ENCODE results near the gene SLC29A3. TPM values are rescaled to one million over a fixed set of nuclear protein-coding genes. Genes with fewer than 3 reads are reported as not detected.

SLC29A3 gene
- total and polyA plus RNA-seq, 2 donors (not counting 1 experiment from before 2014, with no cell fraction given): 0.90 to 2.3 TPM

- Histone ChIP-seq H3K9ac (ENCODE audit: insufficient read depth, low read length) (no peak overlapping the region), H2AFZ (ENCODE audit: low read length) (no peak overlapping the region), H3K9me3 (ENCODE audit: control insufficient read depth, insufficient read depth, low read depth, low read length) (no peaks in the 10 kb centered on the region), H3K79me2 (ENCODE audit: control insufficient read depth, insufficient read depth, low read length) (no peaks in the 10 kb centered on the region), H3K27me3 (ENCODE audit: control insufficient read depth, insufficient read depth, low read length) (no peaks in the 10 kb centered on the region), H3K36me3 (ENCODE audit: control insufficient read depth, insufficient read depth, low read length) (no peaks in the 10 kb centered on the region), H4K20me1 (ENCODE audit: control insufficient read depth, extremely low read depth, insufficient read depth, low read length) (no peaks in the 10 kb centered on the region), H3K4me3 (replicated peaks in 1 of 4; ENCODE audit: control extremely low read depth in 1 of 4, insufficient read depth in 1 of 4, low read depth in 3 of 4, low read length in 4 of 4) (no peak overlapping the region), H3K4me2 (ENCODE audit: extremely low read depth, insufficient read depth, low read length) (no peak overlapping the region), H3K27ac (ENCODE audit: insufficient read depth, low read length) (no peak overlapping the region), H3K4me1 (ENCODE audit: control insufficient read depth, extremely low read depth, insufficient read depth, low read length) (no peaks in the 10 kb centered on the region)
- DNase-seq (ENCODE audit: low read depth in 2 of 2): no peak
- TF ChIP-seq EZH2 (IDR thresholded peaks at IDR 0.05; ENCODE audit: low read length, missing control alignments) (no peak), CTCF (conservative IDR thresholded peaks at IDR 0.05 in 1 of 2, IDR thresholded peaks at IDR 0.05 in 1 of 2; ENCODE audit: low read depth in 1 of 2, low read length in 2 of 2) (no peak)
Observed at GRCh38 chr10:71289421-71290130, 29.5 kb upstream of the SLC29A3 start.

- Histone ChIP-seq H4K20me1 (ENCODE audit: control insufficient read depth, extremely low read depth, insufficient read depth, low read length) (no peaks in the 10 kb centered on the region), H2AFZ (ENCODE audit: low read length) (no peak overlapping the region), H3K4me3 (replicated peaks in 1 of 4; ENCODE audit: control extremely low read depth in 1 of 4, insufficient read depth in 1 of 4, low read depth in 3 of 4, low read length in 4 of 4) (no peak overlapping the region), H3K9ac (ENCODE audit: insufficient read depth, low read length) (no peak overlapping the region), H3K36me3 (ENCODE audit: control insufficient read depth, insufficient read depth, low read length) (no peaks in the 10 kb centered on the region), H3K27me3 (ENCODE audit: control insufficient read depth, insufficient read depth, low read length) (no peaks in the 10 kb centered on the region), H3K4me1 (ENCODE audit: control insufficient read depth, extremely low read depth, insufficient read depth, low read length) (no peaks in the 10 kb centered on the region), H3K9me3 (ENCODE audit: control insufficient read depth, insufficient read depth, low read depth, low read length) (no peaks in the 10 kb centered on the region), H3K4me2 (ENCODE audit: extremely low read depth, insufficient read depth, low read length) (no peak overlapping the region), H3K27ac (ENCODE audit: insufficient read depth, low read length) (no peak overlapping the region), H3K79me2 (ENCODE audit: control insufficient read depth, insufficient read depth, low read length) (no peaks in the 10 kb centered on the region)
- no peak for DNase-seq (ENCODE audit: low read depth in 2 of 2)
- TF ChIP-seq EZH2 (IDR thresholded peaks at IDR 0.05; ENCODE audit: low read length, missing control alignments): no peak
- no peak for TF ChIP-seq CTCF (conservative IDR thresholded peaks at IDR 0.05 in 1 of 2, IDR thresholded peaks at IDR 0.05 in 1 of 2; ENCODE audit: low read depth in 1 of 2, low read length in 2 of 2)
Observed at GRCh38 chr10:71290331-71290730, 28.7 kb upstream of the SLC29A3 start.

GRCh38 chr10:71290806-71291527 lies 28.1 kb upstream of the SLC29A3 start:
- DNase-seq (ENCODE audit: low read depth in 2 of 2): peak in 1 of 2 donors; percentile 18
- Histone ChIP-seq H3K27me3 (ENCODE audit: control insufficient read depth, insufficient read depth, low read length) (no peaks in the 10 kb centered on the region), H4K20me1 (ENCODE audit: control insufficient read depth, extremely low read depth, insufficient read depth, low read length) (no peaks in the 10 kb centered on the region), H3K4me2 (ENCODE audit: extremely low read depth, insufficient read depth, low read length) (no peak overlapping the region), H3K36me3 (ENCODE audit: control insufficient read depth, insufficient read depth, low read length) (no peaks in the 10 kb centered on the region), H3K4me3 (replicated peaks in 1 of 4; ENCODE audit: control extremely low read depth in 1 of 4, insufficient read depth in 1 of 4, low read depth in 3 of 4, low read length in 4 of 4) (no peak overlapping the region), H2AFZ (ENCODE audit: low read length) (no peak overlapping the region), H3K9ac (ENCODE audit: insufficient read depth, low read length) (no peak overlapping the region), H3K4me1 (ENCODE audit: control insufficient read depth, extremely low read depth, insufficient read depth, low read length) (no peaks in the 10 kb centered on the region), H3K9me3 (ENCODE audit: control insufficient read depth, insufficient read depth, low read depth, low read length) (no peaks in the 10 kb centered on the region), H3K27ac (ENCODE audit: insufficient read depth, low read length) (no peak overlapping the region), H3K79me2 (ENCODE audit: control insufficient read depth, insufficient read depth, low read length) (no peaks in the 10 kb centered on the region)
- TF ChIP-seq CTCF (conservative IDR thresholded peaks at IDR 0.05 in 1 of 2, IDR thresholded peaks at IDR 0.05 in 1 of 2; ENCODE audit: low read depth in 1 of 2, low read length in 2 of 2) (no peak), EZH2 (IDR thresholded peaks at IDR 0.05; ENCODE audit: low read length, missing control alignments) (no peak)
